HepG2 (cell line): Measurements from ENCODE around the gene MOGAT3. TPM values are rescaled to one million over a fixed set of nuclear protein-coding genes. Genes with fewer than 3 reads are reported as not detected.
A peak's percentile ranks its signal among the peaks of the same experiment; 100 is the strongest.

Experiments used
- AHR ChIP-seq: IDR thresholded peaks from 2 replicates; pipeline ENCODE4 v1.6.1; 2018; ENCODE audit warnings: missing genetic modification reagents, missing compliant biosample characterization
- E2F2 ChIP-seq: sonication (generic); formaldehyde crosslinking; IDR thresholded peaks from 2 replicates; pipeline ENCODE4 v1.4.0; 2020; ENCODE audit warnings: missing genetic modification reagents, borderline replicate concordance
- EEA1 ChIP-seq: sonication (generic); formaldehyde crosslinking; IDR thresholded peaks from 2 replicates; pipeline ENCODE4 v1.5.1; 2020; ENCODE audit warnings: mild to moderate bottlenecking, missing genetic modification reagents, borderline replicate concordance
- HNF1A ChIP-seq, 2 experiments: sonication (generic) in 1 of 2; formaldehyde crosslinking in 1 of 2; IDR thresholded peaks; 2 replicates each; pipeline versions ENCODE4 v1.4.0 to v1.6.1; 2016 to 2020; ENCODE audit warnings: borderline replicate concordance in 1 of 2, low read depth in 1 of 2, mild to moderate bottlenecking in 1 of 2, missing genetic modification reagents in 1 of 2
- KLF9 ChIP-seq: IDR thresholded peaks from 2 replicates; pipeline ENCODE4 v1.6.1; 2016; ENCODE audit warnings: low read depth
- SOX6 ChIP-seq, 2 experiments: fragments of 450-650 bp in 1 of 2; sonication (generic) in 1 of 2; formaldehyde crosslinking in 1 of 2; IDR thresholded peaks; 2 replicates each; pipeline versions ENCODE4 v1.4.0 to v1.6.1; 2017 to 2020; ENCODE audit warnings: antibody characterized with exemption in 1 of 2, mild to moderate bottlenecking in 1 of 2, missing genetic modification reagents in 1 of 2
- THAP8 ChIP-seq: sonication (generic); formaldehyde crosslinking; IDR thresholded peaks from 2 replicates; pipeline ENCODE4 v1.5.1; 2020; ENCODE audit warnings: missing genetic modification reagents, mild to moderate bottlenecking, borderline replicate concordance
- ZBTB7A ChIP-seq: sonication (generic); formaldehyde crosslinking; IDR thresholded peaks from 2 replicates; pipeline ENCODE4 v1.8.0; 2022; ENCODE audit warnings: mild to moderate bottlenecking, missing genetic modification reagents
- ZNF382 ChIP-seq: sonication (generic); formaldehyde crosslinking; IDR thresholded peaks from 2 replicates; pipeline ENCODE4 v1.5.0; 2020; ENCODE audit warnings: missing genetic modification reagents, mild to moderate bottlenecking, borderline replicate concordance
- ZNF44 ChIP-seq: sonication (generic); formaldehyde crosslinking; IDR thresholded peaks from 2 replicates; pipeline ENCODE4 v1.5.1; 2020; ENCODE audit warnings: mild to moderate bottlenecking, missing genetic modification reagents
- ZNF512 ChIP-seq: sonication (generic); formaldehyde crosslinking; IDR thresholded peaks from 2 replicates; pipeline ENCODE4 v1.4.0; 2020; ENCODE audit warnings: mild to moderate bottlenecking, missing genetic modification reagents
- ZNF597 ChIP-seq: sonication (generic); formaldehyde crosslinking; IDR thresholded peaks from 2 replicates; pipeline ENCODE4 v1.5.0; 2020; ENCODE audit warnings: missing genetic modification reagents
- ZNF615 ChIP-seq: sonication (generic); formaldehyde crosslinking; IDR thresholded peaks from 2 replicates; pipeline ENCODE4 v1.5.0; 2020; ENCODE audit warnings: mild to moderate bottlenecking, missing genetic modification reagents, borderline replicate concordance
- ZNF710 ChIP-seq: sonication (generic); formaldehyde crosslinking; IDR thresholded peaks from 2 replicates; pipeline ENCODE4 v1.5.0; 2020; ENCODE audit warnings: mild to moderate bottlenecking, missing genetic modification reagents, borderline replicate concordance
- polyA plus RNA-seq, 8 experiments: library from polyadenylated mRNA; depleted of rRNA in 3 of 8; stranded (reverse) in 7 of 8; unstranded in 1 of 8; fragments of >200 nt; fragmentation: Illumina TruSeq in 4 of 8; extraction: Trizol in 4 of 8; gene quantifications; 2 replicates each; pipeline versions ENCODE4 v1.2.1 to v1.2.3, GENCODE V29; 2011 to 2016; ENCODE audit warnings: low read depth in 4 of 8, missing spikeins in 1 of 8, mixed read lengths in 1 of 8; ENCODE audit not compliant: insufficient read depth in 1 of 8
- total RNA-seq, 5 experiments: library from RNA; depleted of rRNA; stranded (reverse); fragments of >200 nt; fragmentation: Illumina TruSeq; extraction: Trizol; gene quantifications; 2 replicates each; pipeline ENCODE4 v1.2.3, GENCODE V29; 2016; ENCODE audit warnings: low read depth in 1 of 5

The MOGAT3 gene
- total and polyA plus RNA-seq, 2 of the 13 experiments (the other 11 are each of a cell fraction or from before 2014, with no cell fraction given), result 22.5 to 30.5 TPM

- no peak for TF ChIP-seq ZNF512 (CRISPR knock-in tag)
- TF ChIP-seq ZNF44 (CRISPR knock-in tag), result 0 out of 2 replicates have a peak, but pooled peaks have one; percentile 33
- no peak for TF ChIP-seq SOX6 (IDR thresholded peaks at IDR 0.05)
- TF ChIP-seq SOX6 (CRISPR knock-in tag; IDR thresholded peaks at IDR 0.05), result peak; percentile 30; the same call in 1 of the 2 replicates
- TF ChIP-seq KLF9 (CRISPR knock-in tag), result no peak
- TF ChIP-seq HNF1A (IDR thresholded peaks at IDR 0.05; ENCODE audit: low read depth), result no peak
- TF ChIP-seq HNF1A (CRISPR knock-in tag; IDR thresholded peaks at IDR 0.05; ENCODE audit: borderline replicate concordance), result no peak
- no peak for TF ChIP-seq EEA1
- no peak for TF ChIP-seq ZBTB7A (CRISPR knock-in tag)
- TF ChIP-seq E2F2 (CRISPR knock-in tag), result peak; percentile 78
- no peak for TF ChIP-seq ZNF382 (CRISPR knock-in tag)
- peak; percentile 43; the same call in 1 of the 2 replicates for TF ChIP-seq ZNF710 (CRISPR knock-in tag)
- TF ChIP-seq ZNF597, result peak; percentile 89; the same call in 1 of the 2 replicates
- TF ChIP-seq THAP8, result no peak
- TF ChIP-seq ZNF615 (CRISPR knock-in tag), result no peak
- TF ChIP-seq AHR (CRISPR knock-in tag), result 0 out of 2 replicates have a peak, but pooled peaks have one; percentile 76
These were observed 43.7 kb upstream of the MOGAT3 start, which contains the start of gene FIS1 (continued) for GRCh38 chr7:101244375-101245146.
